ENCODE data around the gene ARGFX.
A peak's percentile ranks its signal among the peaks of the same experiment; 100 is the strongest.

Gene ARGFX

GRCh38 chr3:121601212-121601812 is 33.6 kb downstream of the ARGFX start:
- DNase-seq = no peak

DNA sequence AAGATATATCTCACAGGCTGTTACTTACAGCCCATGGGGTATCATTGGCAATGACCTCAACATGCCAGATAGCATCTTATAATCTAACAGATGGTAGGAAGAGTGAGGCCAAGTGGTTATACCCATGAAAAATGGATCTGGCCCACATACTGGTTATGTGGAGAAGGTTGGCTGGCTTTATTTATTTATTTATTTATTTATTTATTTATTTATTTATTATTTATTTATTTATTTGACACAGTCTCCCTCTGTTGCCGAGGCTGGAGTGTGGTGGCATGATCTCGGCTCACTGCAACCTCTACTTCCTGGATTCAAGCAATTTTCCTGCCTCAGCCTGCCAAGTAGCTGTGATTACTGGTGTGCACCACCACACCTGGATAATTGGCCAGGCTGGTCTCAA is 37.0 kb downstream of the ARGFX start:
- DNase-seq = no peak

- DNase-seq = peak; percentile 39
These were observed 38.4 kb downstream of the ARGFX start for GRCh38 chr3:121606106-121606505.
